ENCODE measurements around the gene ALKBH5.

DNA sequence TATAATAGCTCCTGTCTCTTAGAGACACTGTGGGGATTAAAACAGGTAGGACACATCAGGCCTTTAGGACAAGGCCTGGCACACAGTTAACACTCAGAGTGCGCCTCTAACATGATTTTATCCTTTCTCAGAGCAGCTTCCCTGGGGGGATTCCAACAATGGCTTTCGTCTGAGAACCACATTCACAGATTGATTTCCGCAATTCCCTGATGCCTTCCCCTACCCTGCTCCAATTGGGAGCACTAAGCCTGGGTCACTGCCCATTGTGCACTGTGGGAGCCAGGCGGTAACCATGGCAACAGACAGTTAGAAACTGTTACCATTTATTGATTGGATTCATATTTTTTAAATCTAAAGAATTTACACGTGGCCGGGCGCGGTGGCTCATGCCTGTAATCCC, 5.9 kb upstream of the ALKBH5 start:
- TF ChIP-seq POLR2A (conservative IDR thresholded peaks at IDR 0.05), result no peak
- TF ChIP-seq EZH2 (IDR thresholded peaks at IDR 0.05; ENCODE audit: borderline replicate concordance, low read depth, low read length), result no peak
- no peak for TF ChIP-seq RCOR1 (IDR thresholded peaks at IDR 0.05; ENCODE audit: borderline replicate concordance in 1 of 2, low read depth in 2 of 2, low read length in 2 of 2)
- TF ChIP-seq, protein P1, sequence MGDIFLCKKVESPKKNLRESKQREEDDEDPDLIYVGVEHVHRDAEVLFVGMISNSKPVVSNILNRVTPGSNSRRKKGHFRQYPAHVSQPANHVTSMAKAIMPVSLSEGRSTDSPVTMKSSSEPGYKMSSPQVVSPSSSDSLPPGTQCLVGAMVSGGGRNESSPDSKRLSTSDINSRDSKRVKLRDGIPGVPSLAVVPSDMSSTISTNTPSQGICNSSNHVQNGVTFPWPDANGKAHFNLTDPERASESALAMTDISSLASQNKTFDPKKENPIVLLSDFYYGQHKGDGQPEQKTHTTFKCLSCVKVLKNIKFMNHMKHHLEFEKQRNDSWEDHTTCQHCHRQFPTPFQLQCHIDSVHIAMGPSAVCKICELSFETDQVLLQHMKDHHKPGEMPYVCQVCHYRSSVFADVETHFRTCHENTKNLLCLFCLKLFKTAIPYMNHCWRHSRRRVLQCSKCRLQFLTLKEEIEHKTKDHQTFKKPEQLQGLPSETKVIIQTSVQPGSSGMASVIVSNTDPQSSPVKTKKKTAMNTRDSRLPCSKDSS (IDR thresholded peaks at IDR 0.05; ENCODE audit: low read depth, partially characterized antibody), result no peak
